Measurements from ENCODE around the gene ZNHIT3.
"Not testable (repeated sequence)": the region's sequence is repeated elsewhere in the genome, so short reads cannot be mapped to it uniquely, and the experiment has no call there.

ZNHIT3 gene

GRCh38 chr17:36501963-36502362 lies 15.5 kb downstream of the ZNHIT3 start:
- Histone ChIP-seq H3K4me1 (ENCODE audit: control insufficient read depth, insufficient read depth, low read length, unreplicated experiment) (no peaks in the 10 kb centered on the region), H3K27me3 (ENCODE audit: insufficient read depth, low read length) (no peaks in the 10 kb centered on the region), H3K79me2 (ENCODE audit: control insufficient read depth, insufficient read depth, low read length, unreplicated experiment) (no peaks in the 10 kb centered on the region), H3K27ac (ENCODE audit: low read depth, low read length) (no peak overlapping the region), H3K36me3 (ENCODE audit: insufficient read depth, low read length) (peaks cover 14% of the 10 kb centered on the region), H2AFZ (ENCODE audit: low read length, unreplicated experiment) (no peak overlapping the region), H3K4me3 (ENCODE audit: low read depth, low read length) (no peak overlapping the region)

- Histone ChIP-seq H3K27ac (ENCODE audit: low read depth, low read length) (no peak overlapping the region), H3K79me2 (ENCODE audit: control insufficient read depth, insufficient read depth, low read length, unreplicated experiment) (no peaks in the 10 kb centered on the region), H2AFZ (ENCODE audit: low read length, unreplicated experiment) (no peak overlapping the region), H3K4me3 (ENCODE audit: low read depth, low read length) (no peak overlapping the region), H3K4me1 (ENCODE audit: control insufficient read depth, insufficient read depth, low read length, unreplicated experiment) (no peaks in the 10 kb centered on the region), H3K27me3 (ENCODE audit: insufficient read depth, low read length) (no peaks in the 10 kb centered on the region), H3K36me3 (ENCODE audit: insufficient read depth, low read length) (peaks cover 6% of the 10 kb centered on the region)
These were observed 17.1 kb downstream of the ZNHIT3 start for GRCh38 chr17:36503456-36504155.

DNA sequence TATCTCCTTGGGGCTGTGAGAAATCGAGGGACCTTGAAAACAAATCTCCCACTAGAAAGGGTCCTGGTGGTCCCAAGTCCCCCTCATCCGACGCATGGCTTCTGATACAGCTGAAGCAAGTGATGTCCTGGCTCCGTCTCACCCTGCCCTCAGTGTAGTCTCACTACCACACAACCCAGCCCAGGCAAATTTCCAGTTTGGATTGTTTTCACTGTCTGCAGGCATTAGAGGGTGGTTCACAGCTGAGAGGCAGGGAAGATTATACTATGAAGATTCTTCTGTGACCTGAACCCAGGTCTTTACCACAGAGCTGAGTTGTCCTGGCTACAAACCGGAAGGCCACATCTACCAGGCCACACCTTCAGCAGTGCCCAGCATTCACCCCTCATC lies 17.7 kb downstream of the ZNHIT3 start:
- Histone ChIP-seq H3K36me3 (ENCODE audit: insufficient read depth, low read length) (peaks cover 2% of the 10 kb centered on the region), H3K79me2 (ENCODE audit: control insufficient read depth, insufficient read depth, low read length, unreplicated experiment) (no peaks in the 10 kb centered on the region), H3K4me1 (ENCODE audit: control insufficient read depth, insufficient read depth, low read length, unreplicated experiment) (no peaks in the 10 kb centered on the region)

DNA sequence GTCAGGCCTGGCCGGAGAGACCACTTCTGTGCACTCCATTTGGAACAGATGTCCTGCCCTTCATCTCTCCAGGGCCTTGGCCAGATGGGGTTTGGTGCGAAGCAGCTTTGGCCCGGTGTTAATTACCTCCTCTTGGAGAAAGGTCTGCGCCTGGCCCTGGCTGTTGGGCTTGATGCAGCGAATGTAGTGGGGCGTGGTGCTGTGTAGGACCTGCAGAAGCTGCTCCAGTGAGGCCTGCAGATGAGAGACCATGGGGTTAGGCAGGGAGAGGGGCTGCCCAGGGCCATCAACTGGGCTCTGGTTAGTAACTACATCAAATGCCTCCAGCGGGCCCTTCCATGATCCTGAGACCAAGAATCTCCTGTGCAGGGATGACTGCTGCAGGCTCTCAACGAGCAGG lies 18.7 kb downstream of the ZNHIT3 start:
- H3K36me3 ChIP-seq (ENCODE audit: insufficient read depth, low read length), result no peaks in the 10 kb centered on the region; the same call in 1 of the 2 replicates
- H3K79me2 ChIP-seq (ENCODE audit: control insufficient read depth, insufficient read depth, low read length, unreplicated experiment), result no peaks in the 10 kb centered on the region
- H3K27ac ChIP-seq (ENCODE audit: low read depth, low read length), result no peak overlapping the region

More for the DNA sequence above, 17.7 kb downstream of the ZNHIT3 start:
- Histone ChIP-seq H3K27ac (ENCODE audit: low read depth, low read length) (no peak overlapping the region), H3K27me3 (ENCODE audit: insufficient read depth, low read length) (no peaks in the 10 kb centered on the region), H2AFZ (ENCODE audit: low read length, unreplicated experiment) (no peak overlapping the region), H3K4me3 (ENCODE audit: low read depth, low read length) (no peak overlapping the region)

DNA sequence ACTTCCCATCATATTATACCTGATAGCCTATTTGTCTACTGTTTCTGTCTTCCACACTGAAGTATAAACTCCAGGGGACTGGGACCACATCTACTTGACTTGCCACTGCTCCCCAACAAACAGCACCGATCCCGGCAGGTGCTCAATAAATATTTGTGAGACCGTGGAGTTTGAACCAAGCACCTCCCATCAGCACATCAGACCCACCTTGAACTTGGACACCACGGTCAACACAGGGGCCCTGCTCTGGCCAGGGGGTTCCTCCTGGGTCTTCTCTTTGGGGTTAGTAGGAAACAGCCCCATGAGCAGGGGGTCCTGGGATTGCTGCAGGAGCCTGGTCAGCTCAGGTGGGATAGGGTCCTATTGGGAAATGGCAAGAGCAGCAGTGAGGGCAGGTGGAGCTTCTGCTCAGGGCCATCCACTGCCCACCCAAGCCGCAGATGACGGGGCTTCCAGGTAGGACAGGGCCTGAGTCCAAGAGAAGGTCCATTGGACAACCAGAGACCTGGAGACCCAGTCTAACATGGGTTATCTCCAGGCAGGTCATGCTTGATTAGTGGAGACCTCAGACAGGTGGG lies 19.9 kb downstream of the ZNHIT3 start:
- no peaks in the 10 kb centered on the region for H3K27me3 ChIP-seq (ENCODE audit: insufficient read depth, low read length)
- H3K4me1 ChIP-seq (ENCODE audit: control insufficient read depth, insufficient read depth, low read length, unreplicated experiment), result no peaks in the 10 kb centered on the region
- peaks cover 9% of the 10 kb centered on the region for H3K36me3 ChIP-seq (ENCODE audit: insufficient read depth, low read length)
- H2AFZ ChIP-seq (ENCODE audit: low read length, unreplicated experiment), result no peak overlapping the region
- no peaks in the 10 kb centered on the region for H3K79me2 ChIP-seq (ENCODE audit: control insufficient read depth, insufficient read depth, low read length, unreplicated experiment)
- no peak overlapping the region for H3K27ac ChIP-seq (ENCODE audit: low read depth, low read length)
- no peak overlapping the region for H3K4me3 ChIP-seq (ENCODE audit: low read depth, low read length)

More for the DNA sequence above, 18.7 kb downstream of the ZNHIT3 start:
- H3K27me3 ChIP-seq (ENCODE audit: insufficient read depth, low read length), result no peaks in the 10 kb centered on the region
- H3K4me1 ChIP-seq (ENCODE audit: control insufficient read depth, insufficient read depth, low read length, unreplicated experiment), result no peaks in the 10 kb centered on the region
- no peak overlapping the region for H3K4me3 ChIP-seq (ENCODE audit: low read depth, low read length)
- no peak overlapping the region for H2AFZ ChIP-seq (ENCODE audit: low read length, unreplicated experiment)

DNA sequence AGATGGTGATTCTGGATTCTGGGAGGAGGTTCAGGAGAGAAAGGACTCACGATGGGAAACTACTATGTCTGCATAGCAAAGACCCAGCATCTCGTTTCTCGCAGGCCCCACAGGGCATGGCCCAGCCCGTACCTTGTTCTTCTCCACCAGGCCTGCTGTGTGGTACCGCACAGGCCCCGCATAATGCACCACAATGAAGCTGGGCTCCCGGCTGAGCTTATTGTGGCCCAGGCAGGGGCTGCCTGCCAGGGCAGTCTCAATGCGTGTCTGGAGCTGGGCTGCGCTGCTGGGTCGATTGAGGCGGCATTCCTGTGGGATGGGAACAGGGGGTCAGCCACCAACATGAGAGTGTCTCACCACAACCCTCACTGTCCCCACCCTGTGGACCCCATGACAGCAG lies 20.4 kb downstream of the ZNHIT3 start:
- H3K4me1 ChIP-seq (ENCODE audit: control insufficient read depth, insufficient read depth, low read length, unreplicated experiment), result no peaks in the 10 kb centered on the region
- H3K27me3 ChIP-seq (ENCODE audit: insufficient read depth, low read length), result no peaks in the 10 kb centered on the region
- no peak overlapping the region for H3K4me3 ChIP-seq (ENCODE audit: low read depth, low read length)
- no peaks in the 10 kb centered on the region for H3K79me2 ChIP-seq (ENCODE audit: control insufficient read depth, insufficient read depth, low read length, unreplicated experiment)
- peaks cover 9% of the 10 kb centered on the region; the same call in 1 of the 2 replicates for H3K36me3 ChIP-seq (ENCODE audit: insufficient read depth, low read length)
- H3K27ac ChIP-seq (ENCODE audit: low read depth, low read length), result no peak overlapping the region
- no peak overlapping the region for H2AFZ ChIP-seq (ENCODE audit: low read length, unreplicated experiment)

DNA sequence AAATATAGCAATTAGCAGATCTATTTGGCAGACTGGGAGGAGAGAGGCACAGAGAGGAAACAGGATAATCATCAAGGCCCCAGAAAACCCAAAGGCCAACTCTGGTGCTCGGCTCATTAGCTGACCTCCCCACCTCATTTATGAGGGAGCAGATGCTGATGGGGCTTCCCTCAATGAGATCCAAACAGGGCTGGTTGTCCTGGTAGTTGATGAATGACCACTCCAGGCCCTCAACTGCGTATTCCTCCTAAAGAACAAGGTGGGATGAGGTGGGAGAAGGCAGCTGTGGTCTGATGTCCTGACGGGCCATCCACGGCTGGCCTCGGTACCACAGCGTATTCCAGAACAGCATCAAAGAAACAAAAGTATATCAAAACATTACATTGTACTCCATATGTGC lies 20.8 kb downstream of the ZNHIT3 start:
- peaks cover 9% of the 10 kb centered on the region; the same call in 1 of the 2 replicates for H3K36me3 ChIP-seq (ENCODE audit: insufficient read depth, low read length)
- H3K79me2 ChIP-seq (ENCODE audit: control insufficient read depth, insufficient read depth, low read length, unreplicated experiment), result no peaks in the 10 kb centered on the region
- no peaks in the 10 kb centered on the region for H3K4me1 ChIP-seq (ENCODE audit: control insufficient read depth, insufficient read depth, low read length, unreplicated experiment)

GRCh38 chr17:36508439-36508838 lies 22.0 kb downstream of the ZNHIT3 start:
- not testable (repeated sequence) for H3K4me3 ChIP-seq (ENCODE audit: low read depth, low read length); H3K27me3 ChIP-seq (ENCODE audit: insufficient read depth, low read length); H3K27ac ChIP-seq (ENCODE audit: low read depth, low read length); H3K79me2 ChIP-seq (ENCODE audit: control insufficient read depth, insufficient read depth, low read length, unreplicated experiment); H2AFZ ChIP-seq (ENCODE audit: low read length, unreplicated experiment); H3K36me3 ChIP-seq (ENCODE audit: insufficient read depth, low read length); H3K4me1 ChIP-seq (ENCODE audit: control insufficient read depth, insufficient read depth, low read length, unreplicated experiment)

More for the DNA sequence above, 20.8 kb downstream of the ZNHIT3 start:
- Histone ChIP-seq H3K4me3 (ENCODE audit: low read depth, low read length) (no peak overlapping the region), H3K27me3 (ENCODE audit: insufficient read depth, low read length) (no peaks in the 10 kb centered on the region), H2AFZ (ENCODE audit: low read length, unreplicated experiment) (no peak overlapping the region), H3K27ac (ENCODE audit: low read depth, low read length) (no peak overlapping the region)

GRCh38 chr17:36509272-36509985 lies 22.9 kb downstream of the ZNHIT3 start:
- no peak overlapping the region for H3K4me3 ChIP-seq (ENCODE audit: low read depth, low read length)
- H3K4me1 ChIP-seq (ENCODE audit: control insufficient read depth, insufficient read depth, low read length, unreplicated experiment), result no peaks in the 10 kb centered on the region
- no peak overlapping the region for H3K27ac ChIP-seq (ENCODE audit: low read depth, low read length)
- peaks cover 9% of the 10 kb centered on the region; the same call in 1 of the 2 replicates for H3K36me3 ChIP-seq (ENCODE audit: insufficient read depth, low read length)
- H3K27me3 ChIP-seq (ENCODE audit: insufficient read depth, low read length), result no peaks in the 10 kb centered on the region
- H3K79me2 ChIP-seq (ENCODE audit: control insufficient read depth, insufficient read depth, low read length, unreplicated experiment), result no peaks in the 10 kb centered on the region
- H2AFZ ChIP-seq (ENCODE audit: low read length, unreplicated experiment), result no peak overlapping the region

DNA sequence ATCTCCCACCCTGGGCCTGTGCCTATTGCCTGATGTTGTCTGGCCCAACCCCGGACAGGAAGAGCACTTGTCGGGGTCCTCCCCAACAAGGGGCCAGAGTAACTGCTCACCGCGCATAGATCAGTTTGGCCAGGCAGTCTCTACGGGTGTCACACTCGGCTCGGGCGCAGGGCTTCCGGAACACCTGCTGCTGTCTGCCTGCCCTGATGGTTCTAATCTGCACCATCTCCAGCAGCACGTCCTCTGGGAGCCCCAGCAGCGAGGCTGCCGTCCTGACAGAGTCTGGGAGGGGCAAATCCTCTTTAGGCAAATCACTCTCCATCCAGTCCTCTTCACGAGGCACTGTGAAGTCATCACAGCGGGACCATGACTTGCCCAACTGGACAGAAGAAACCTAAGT lies 24.2 kb downstream of the ZNHIT3 start:
- Histone ChIP-seq H3K27me3 (ENCODE audit: insufficient read depth, low read length) (no peaks in the 10 kb centered on the region), H3K79me2 (ENCODE audit: control insufficient read depth, insufficient read depth, low read length, unreplicated experiment) (no peaks in the 10 kb centered on the region), H3K4me1 (ENCODE audit: control insufficient read depth, insufficient read depth, low read length, unreplicated experiment) (no peaks in the 10 kb centered on the region), H3K27ac (ENCODE audit: low read depth, low read length) (no peak overlapping the region), H3K4me3 (ENCODE audit: low read depth, low read length) (no peak overlapping the region), H3K36me3 (ENCODE audit: insufficient read depth, low read length) (peaks cover 9% of the 10 kb centered on the region; the same call in 1 of the 2 replicates), H2AFZ (ENCODE audit: low read length, unreplicated experiment) (no peak overlapping the region)

Data from ACC112 (cell line).